GM21515 (cell line): ENCODE results near the gene TMEM109.

Experiments used
- ATAC-seq: cut with Tn5 transposase; IDR thresholded peaks from one replicate; pipeline ENCODE4 v1.9.1; 2021; ENCODE audit not compliant: unreplicated experiment

The TMEM109 gene

GRCh38 chr11:60878245-60879101 lies 35.5 kb upstream of the TMEM109 start:
- ATAC-seq = no peak

- no peak for ATAC-seq
These were observed 34.9 kb upstream of the TMEM109 start for GRCh38 chr11:60879104-60879503.

GRCh38 chr11:60879971-60880588 lies 33.9 kb upstream of the TMEM109 start:
- no peak for ATAC-seq

- no peak for ATAC-seq
These were observed 33.2 kb upstream of the TMEM109 start for GRCh38 chr11:60880643-60881282.

DNA sequence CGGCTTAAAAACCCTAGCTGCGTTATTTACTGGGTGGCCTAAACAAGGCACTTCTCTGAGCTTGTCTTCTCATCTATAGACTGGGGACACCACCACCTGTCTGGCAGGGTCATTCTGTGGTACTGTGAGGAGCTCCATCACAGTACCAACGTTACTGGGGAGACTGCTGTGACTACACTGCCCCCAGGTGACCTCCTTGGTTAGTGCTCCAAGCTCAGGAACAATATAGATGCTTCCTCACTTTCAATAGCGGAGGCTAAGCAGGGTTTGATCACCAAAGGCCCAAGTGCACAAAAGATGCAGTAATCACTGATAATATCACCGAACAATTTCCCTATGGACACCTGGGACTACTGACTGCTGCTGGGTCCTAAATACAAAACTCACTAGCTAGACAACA lies 26.4 kb upstream of the TMEM109 start:
- peak; percentile 52 for ATAC-seq

- no peak for ATAC-seq
These were observed 24.1 kb upstream of the TMEM109 start for GRCh38 chr11:60889869-60890311.

GRCh38 chr11:60890696-60891095 lies 23.3 kb upstream of the TMEM109 start:
- ATAC-seq = no peak

- ATAC-seq = no peak
These were observed 22.7 kb upstream of the TMEM109 start for GRCh38 chr11:60891103-60891741.

- no peak for ATAC-seq
These were observed 18.3 kb upstream of the TMEM109 start for GRCh38 chr11:60895687-60896086.

- no peak for ATAC-seq
These were observed 16.5 kb upstream of the TMEM109 start for GRCh38 chr11:60897496-60897895.

DNA sequence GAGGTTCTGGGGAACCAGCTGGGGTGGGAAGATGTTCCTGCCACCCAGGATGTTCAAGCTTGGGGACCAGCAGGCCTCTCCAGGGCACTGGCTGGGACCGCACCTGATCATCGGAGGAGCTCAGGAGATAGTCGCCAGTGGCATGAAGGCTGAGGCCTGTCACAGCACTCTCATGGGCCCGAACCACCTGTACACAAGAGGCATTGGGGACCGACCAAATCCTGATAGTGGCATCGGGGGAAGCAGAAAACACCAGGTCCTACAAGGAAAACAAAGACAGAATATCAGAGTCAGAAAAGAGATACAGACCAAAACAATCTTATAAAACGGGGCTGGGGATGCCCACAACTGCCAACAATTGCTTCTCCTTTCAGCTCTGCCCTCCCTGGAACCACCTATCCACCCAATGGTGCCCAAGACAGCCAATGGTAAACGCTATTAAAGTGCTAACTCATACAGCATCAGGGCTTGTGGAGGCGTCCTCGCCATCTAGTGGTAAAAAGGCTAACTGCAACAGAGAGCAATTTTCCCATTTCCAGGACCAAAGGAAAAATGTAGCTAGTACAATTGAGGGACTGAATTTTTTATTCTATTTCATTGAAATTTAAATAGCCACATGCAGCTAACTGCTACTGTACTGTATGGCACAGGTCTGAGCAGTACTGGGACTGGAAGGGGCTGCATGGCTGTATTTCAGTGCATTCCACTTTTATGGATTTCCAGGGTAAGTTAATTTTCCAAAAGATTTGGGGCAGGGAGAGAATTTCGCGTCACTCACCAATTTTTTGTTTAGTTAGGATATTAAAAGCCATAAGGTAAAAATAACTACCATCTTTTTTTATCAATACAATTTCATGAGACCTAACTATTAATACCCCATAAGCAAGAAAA lies 14.7 kb upstream of the TMEM109 start:
- no peak for ATAC-seq

DNA sequence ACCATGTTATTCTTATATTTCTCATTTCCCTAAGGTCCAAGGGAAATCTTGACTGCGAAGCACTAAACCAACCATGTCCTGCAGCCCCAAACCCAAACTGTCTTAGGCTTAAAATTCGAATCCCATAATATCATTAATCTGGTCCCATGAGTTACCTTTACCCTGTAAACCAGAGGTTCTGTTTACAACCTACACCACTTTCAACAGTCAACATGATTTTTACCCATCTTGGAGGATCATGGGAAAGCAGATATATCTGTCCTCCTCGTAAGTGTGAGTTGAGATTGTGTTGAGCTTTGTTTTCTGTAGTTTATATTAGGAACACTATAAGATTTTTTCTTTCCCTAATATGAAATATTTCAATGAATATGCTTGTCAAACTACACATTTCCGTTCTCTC lies 14.0 kb upstream of the TMEM109 start:
- no peak for ATAC-seq

- no peak for ATAC-seq
These were observed 13.1 kb upstream of the TMEM109 start for GRCh38 chr11:60900673-60901404.

DNA sequence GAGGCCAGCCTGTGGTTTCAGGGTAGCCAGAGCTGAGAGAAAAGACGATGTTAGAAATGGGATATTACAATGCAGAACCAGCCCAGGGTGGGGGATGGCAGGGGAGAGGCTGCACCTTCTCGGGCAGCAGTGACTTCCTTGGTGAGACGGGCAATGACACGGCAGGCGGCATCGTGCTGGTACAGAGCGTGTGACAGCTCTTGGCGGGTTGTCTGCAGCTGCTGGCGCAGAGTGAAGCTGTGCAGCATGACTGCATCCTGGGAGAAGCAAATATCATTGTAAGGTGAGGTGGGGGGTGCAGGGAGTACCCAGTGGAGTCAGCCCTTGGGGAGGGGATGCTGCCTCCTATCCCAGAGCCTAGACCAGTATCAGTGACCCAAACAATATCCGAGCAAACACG lies 11.3 kb upstream of the TMEM109 start:
- no peak for ATAC-seq

- ATAC-seq = no peak
These were observed 8.9 kb upstream of the TMEM109 start for GRCh38 chr11:60905047-60905446.

GRCh38 chr11:60905551-60906113 lies 8.3 kb upstream of the TMEM109 start:
- no peak for ATAC-seq

DNA sequence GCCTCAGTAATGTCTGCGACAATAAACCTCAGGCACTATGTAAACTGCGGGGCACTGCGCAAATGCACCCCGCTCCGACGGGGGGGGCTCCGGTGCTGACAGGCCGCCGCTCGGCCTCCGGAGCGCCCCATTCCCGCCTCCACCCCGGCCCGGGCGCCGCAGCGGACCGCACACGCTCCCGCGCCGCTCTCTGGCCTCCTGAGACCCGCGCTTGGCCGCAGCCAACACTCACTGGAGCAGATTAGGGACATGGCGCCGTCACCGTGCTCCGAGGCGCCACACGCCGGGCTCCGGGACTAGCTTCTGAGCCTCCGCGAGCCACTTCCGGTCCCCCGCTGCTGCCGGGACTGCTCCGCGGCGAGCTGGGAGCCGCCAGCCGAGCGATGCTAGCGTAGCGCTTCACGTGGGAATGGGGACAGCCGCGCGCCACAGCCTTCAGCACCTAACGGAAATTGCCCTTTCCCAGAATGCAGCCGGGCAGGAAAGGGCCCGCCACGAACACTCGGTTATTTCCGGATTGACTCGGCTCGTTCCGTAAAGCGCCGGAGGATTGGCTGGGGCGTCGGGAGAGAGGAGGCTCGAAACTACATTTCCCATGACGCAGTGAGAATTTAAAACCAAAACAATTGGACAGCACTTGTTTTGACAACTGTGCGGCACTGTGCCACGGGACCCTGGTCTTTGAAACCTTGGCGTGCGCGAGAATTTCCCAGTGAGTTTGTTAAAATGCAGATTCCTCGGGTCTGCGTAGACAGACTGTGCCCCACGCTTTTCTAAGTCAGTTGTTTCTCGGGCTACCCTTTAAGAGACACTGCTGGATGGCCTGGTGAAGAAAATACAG lies 7.6 kb upstream of the TMEM109 start, which contains the start of gene PRPF19:
TSS of gene PRPF19 (minus strand) at position 454 of the 841 bp plus-strand sequence. CDS start at position 251, 203 bp downstream.
- peak; percentile 73 for ATAC-seq

GRCh38 chr11:60908803-60909202 lies 5.2 kb upstream of the TMEM109 start:
- ATAC-seq = no peak
